Measurements from ENCODE around the gene HLA-DRA. TPM values are rescaled to one million over a fixed set of nuclear protein-coding genes. Genes with fewer than 3 reads are reported as not detected.

Gene HLA-DRA
- total and polyA plus RNA-seq, 2 of the 8 experiments (the other 6 are each of a cell fraction or from before 2014, with no cell fraction given): 5.0 to 6.2 TPM

GRCh38 chr6:32427934-32428474 is 11.7 kb upstream of the HLA-DRA start:
- H3K9me3 ChIP-seq (ENCODE audit: insufficient read depth in 2 of 2, low read depth in 1 of 2, low read length in 1 of 2): no peaks in the 10 kb centered on the region
- no peak overlapping the region for H2BK15ac ChIP-seq (ENCODE audit: low read length)
- H3K23ac ChIP-seq (ENCODE audit: insufficient read length): no peak overlapping the region
- H4K5ac ChIP-seq (ENCODE audit: insufficient read length, low read depth, low read length): no peak overlapping the region
- no peak overlapping the region for H3K18ac ChIP-seq (ENCODE audit: extremely low read depth, low read length)
- WGBS, 2 experiments (ENCODE audit: extremely low coverage in 1 of 2, insufficient coverage in 1 of 2, insufficient read length in 1 of 2, insufficient replicate concordance in 2 of 2, low coverage in 1 of 2, low lambda C conversion rate in 2 of 2, missing lambda C conversion rate in 1 of 2): 93% methylated on average over 4 of the region's 4 CpGs; no CpG with 5 or more reads in 1 of the 2 experiments
- H3K4me2 ChIP-seq (ENCODE audit: insufficient read depth in 1 of 2, low read depth in 2 of 2, low read length in 2 of 2): no peak overlapping the region
- no peak overlapping the region for H2BK12ac ChIP-seq (ENCODE audit: low read depth, low read length)
- H3K79me2 ChIP-seq (ENCODE audit: control insufficient read depth in 1 of 2, insufficient read depth in 2 of 2, low read length in 2 of 2): no peaks in the 10 kb centered on the region
- no peak overlapping the region for H3K4me3 ChIP-seq (ENCODE audit: extremely low read depth in 1 of 4, insufficient read depth in 2 of 4, low read depth in 3 of 4, low read length in 4 of 4)
- no peak overlapping the region for H3K9ac ChIP-seq (replicated peaks in 1 of 4; ENCODE audit: extremely low read depth in 1 of 4, low read depth in 3 of 4, low read length in 3 of 4)
- no peak overlapping the region for H3K14ac ChIP-seq (ENCODE audit: insufficient read length)
- FAIRE-seq (no peak), DNase-seq (ENCODE audit: low read depth in 1 of 2, low spot score in 2 of 2) (no peak)
- ChIA-PET CTCF (ENCODE audit: partially characterized antibody) (interaction anchor here (0.9 kb wide), 1 partner anchor 273 kb away, joined by 5 read pairs; no protein-coding TSS in a partner anchor), POLR2A (ENCODE audit: partially characterized antibody) (no interaction called here)
- no peak overlapping the region for H4K91ac ChIP-seq (replicated peaks; ENCODE audit: insufficient read length, low read length)
- no peaks in the 10 kb centered on the region for H3K27me3 ChIP-seq (replicated peaks in 1 of 4; ENCODE audit: control insufficient read depth in 3 of 4, extremely low read depth in 1 of 4, insufficient read depth in 3 of 4, low read length in 3 of 4)
- no peak overlapping the region for H4K8ac ChIP-seq (ENCODE audit: extremely low read depth, insufficient read depth, low read length)
- H3K56ac ChIP-seq (replicated peaks; ENCODE audit: insufficient read length, low read depth, low read length): no peak overlapping the region
- H3K36me3 ChIP-seq (ENCODE audit: control insufficient read depth in 2 of 4, insufficient read depth in 4 of 4, low read length in 3 of 4): no peaks in the 10 kb centered on the region
- no peaks in the 10 kb centered on the region for H4K20me1 ChIP-seq (replicated peaks in 1 of 2; ENCODE audit: control insufficient read depth in 1 of 2, insufficient read depth in 2 of 2, low read length in 2 of 2)
- no peak overlapping the region for H3K27ac ChIP-seq (ENCODE audit: low read depth, low read length)
- no peak overlapping the region for H2AFZ ChIP-seq (ENCODE audit: low read length)
- H2BK5ac ChIP-seq (ENCODE audit: low read depth, low read length): no peak overlapping the region
- no peaks in the 10 kb centered on the region for H3K4me1 ChIP-seq (replicated peaks in 1 of 4; ENCODE audit: control insufficient read depth in 3 of 4, insufficient read depth in 4 of 4, low read length in 3 of 4)
- H2AK5ac ChIP-seq (ENCODE audit: low read depth, low read length): no peak overlapping the region
- H3K4ac ChIP-seq (replicated peaks; ENCODE audit: insufficient read length, low read depth, low read length): no peak overlapping the region
- no peak overlapping the region for H2BK20ac ChIP-seq (ENCODE audit: low read length)
- H2BK120ac ChIP-seq (replicated peaks; ENCODE audit: low read depth, low read length): no peak overlapping the region
- H3K23me2 ChIP-seq (ENCODE audit: low read depth, low read length): no peaks in the 10 kb centered on the region
- no peaks in the 10 kb centered on the region for H3K79me1 ChIP-seq (ENCODE audit: low read depth, low read length)
- TF ChIP-seq SAP30 (IDR thresholded peaks at IDR 0.05; ENCODE audit: insufficient read depth, insufficient replicate concordance, low read length) (no peak), RAD21 (IDR thresholded peaks at IDR 0.05 in 1 of 2, conservative IDR thresholded peaks at IDR 0.05 in 1 of 2; ENCODE audit: low read depth in 2 of 2, low read length in 2 of 2) (no peak), CTBP2 (IDR thresholded peaks at IDR 0.05; ENCODE audit: borderline replicate concordance, insufficient read depth, insufficient read length, low read length) (no peak), FOSL1 (IDR thresholded peaks at IDR 0.05; ENCODE audit: insufficient read depth, low read depth, low read length) (no peak), TAF1 (IDR thresholded peaks at IDR 0.05; ENCODE audit: low read depth, low read length) (no peak), BACH1 (IDR thresholded peaks at IDR 0.05; ENCODE audit: low read length) (no peak), CBX5 (IDR thresholded peaks at IDR 0.05; ENCODE audit: low read depth, low read length) (no peak), JUND (IDR thresholded peaks at IDR 0.05; ENCODE audit: low read length) (no peak), ZNF274 (IDR thresholded peaks at IDR 0.05; ENCODE audit: borderline replicate concordance, extremely low read depth, low read length) (no peak), TEAD4 (IDR thresholded peaks at IDR 0.05; ENCODE audit: low read depth, low read length) (no peak), GTF2F1 (IDR thresholded peaks at IDR 0.05; ENCODE audit: borderline replicate concordance, low read depth, low read length) (no peak), HDAC6 (IDR thresholded peaks at IDR 0.05; ENCODE audit: low read depth, low read length) (no peak), SIX5 (IDR thresholded peaks at IDR 0.05; ENCODE audit: low read depth, low read length) (no peak)

Data from H1 (cell line).